Stimulated activated CD4-positive, alpha-beta T cell treated with anti-CD3 and anti-CD28 coated beads, Interleukin-4, amount 100 ng/mL, for 4 hours (primary cell): ENCODE results near the gene ARPP21.

Experiments used
- DNase-seq, 2 experiments: peaks; one replicate each; pipeline ENCODE4 v3.0.0-alpha.2; 2020

ARPP21 gene

DNA sequence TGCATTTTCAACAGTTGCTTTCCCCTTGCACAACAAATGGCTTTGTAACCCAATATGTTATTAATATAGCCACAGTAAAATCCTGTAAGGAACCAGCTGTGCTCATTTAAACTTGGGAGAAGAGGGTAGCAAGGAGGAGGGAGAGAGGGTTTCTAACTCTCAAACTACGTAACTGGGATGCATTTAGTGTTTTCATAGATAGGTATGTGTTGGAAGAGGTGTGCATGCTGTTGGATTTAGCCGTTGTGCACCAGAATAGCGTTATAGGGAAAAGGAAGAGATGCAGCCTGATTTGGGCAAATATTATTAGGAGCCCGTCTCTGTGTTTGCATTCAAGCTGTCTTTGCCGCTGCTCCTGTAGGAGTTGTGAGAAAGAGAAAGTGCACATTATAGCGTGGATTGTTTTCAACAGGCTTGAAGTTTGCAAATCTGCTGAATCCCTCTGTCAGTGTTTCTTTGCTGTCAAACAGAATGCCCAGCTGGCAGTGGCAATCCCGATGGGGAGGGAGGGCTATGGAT is 39.4 kb downstream of the ARPP21 start:
- DNase-seq = no peak

DNA sequence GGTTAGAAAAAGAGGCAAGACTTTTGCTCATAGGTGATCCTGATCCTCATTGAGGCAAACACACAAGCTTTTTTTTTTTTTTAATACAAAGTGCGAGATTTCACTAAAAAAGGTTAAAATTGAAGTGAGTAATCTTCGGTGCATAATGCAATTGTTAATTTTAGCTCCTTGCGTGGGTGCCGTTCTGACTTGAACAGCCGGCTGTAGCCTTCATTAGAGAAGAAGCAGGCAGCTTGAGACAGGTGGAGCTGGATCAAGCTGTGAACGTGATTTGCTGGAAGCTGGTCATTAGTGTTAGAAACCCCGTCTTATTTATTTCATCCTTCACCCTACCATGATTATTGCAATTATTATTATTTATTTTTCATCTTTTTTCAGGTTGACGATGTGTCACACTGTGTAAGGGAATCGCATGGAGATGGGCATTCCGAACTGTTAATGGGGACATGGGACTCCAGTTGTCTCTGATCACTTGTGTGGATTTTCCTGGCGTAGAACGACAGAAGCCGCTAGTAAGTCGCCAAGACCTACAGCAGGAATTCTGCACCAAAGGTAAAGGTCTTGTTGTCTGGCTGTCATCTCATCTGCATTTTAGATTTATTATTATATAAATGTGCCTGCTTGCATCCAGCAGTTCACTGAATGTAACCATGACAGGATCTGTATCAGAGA is 40.2 kb downstream of the ARPP21 start:
- DNase-seq = no peak

DNA sequence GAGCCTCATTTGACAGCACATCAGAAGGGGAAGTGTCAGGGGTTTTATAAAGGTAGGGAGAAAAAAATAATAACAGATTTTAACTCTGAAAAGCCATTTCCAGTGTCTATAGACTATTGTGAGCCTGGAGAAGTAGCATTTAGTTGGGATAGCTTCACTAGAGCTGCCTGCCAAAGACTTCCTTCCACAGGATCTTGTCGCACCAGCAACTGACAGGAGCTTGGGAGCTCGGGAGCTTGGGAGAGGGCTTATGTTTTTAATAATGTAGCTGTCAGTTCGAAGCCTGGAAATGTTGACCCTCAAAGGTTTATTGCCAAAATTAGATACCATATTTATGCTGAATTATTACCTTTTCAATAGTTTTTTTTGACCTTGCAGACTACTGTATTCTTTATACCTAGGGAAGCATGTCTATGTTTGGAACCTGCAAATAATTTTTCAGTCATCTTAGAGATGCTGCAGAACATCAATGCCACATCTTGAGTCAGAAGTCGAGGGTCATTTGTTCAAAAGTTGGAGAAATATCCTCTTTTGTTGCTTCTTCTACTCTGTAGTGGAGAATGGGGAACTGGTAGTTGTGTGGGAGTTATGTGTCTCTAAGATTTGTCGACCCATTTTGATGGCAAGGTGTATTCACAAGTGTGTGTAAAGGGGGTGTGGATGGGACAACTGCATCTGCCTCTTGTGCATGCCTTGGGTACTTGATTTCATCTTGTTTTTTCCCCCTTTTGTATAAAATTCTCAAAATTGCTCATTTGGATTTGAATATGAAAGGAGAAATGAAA is 41.7 kb downstream of the ARPP21 start:
- DNase-seq = no peak

DNA sequence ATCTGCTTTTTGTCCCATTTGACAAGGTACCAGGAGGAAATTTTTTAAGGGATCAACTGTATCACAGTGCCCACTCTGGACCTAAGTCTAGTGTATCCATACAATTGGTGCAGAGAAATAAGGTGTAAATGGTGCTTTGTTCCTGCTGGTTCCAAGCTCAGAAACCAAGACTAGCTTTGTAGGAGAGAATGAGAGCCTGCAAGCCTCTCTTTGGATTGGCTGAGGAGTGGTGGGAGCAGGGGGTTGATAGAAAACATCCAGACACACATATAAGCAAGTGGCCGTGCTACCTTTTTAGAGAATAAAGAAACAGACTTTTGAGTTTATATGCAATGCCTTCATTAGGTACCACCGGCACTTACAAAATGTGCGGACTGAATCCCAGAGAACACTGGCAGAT is 45.8 kb downstream of the ARPP21 start:
- DNase-seq = no peak

DNA sequence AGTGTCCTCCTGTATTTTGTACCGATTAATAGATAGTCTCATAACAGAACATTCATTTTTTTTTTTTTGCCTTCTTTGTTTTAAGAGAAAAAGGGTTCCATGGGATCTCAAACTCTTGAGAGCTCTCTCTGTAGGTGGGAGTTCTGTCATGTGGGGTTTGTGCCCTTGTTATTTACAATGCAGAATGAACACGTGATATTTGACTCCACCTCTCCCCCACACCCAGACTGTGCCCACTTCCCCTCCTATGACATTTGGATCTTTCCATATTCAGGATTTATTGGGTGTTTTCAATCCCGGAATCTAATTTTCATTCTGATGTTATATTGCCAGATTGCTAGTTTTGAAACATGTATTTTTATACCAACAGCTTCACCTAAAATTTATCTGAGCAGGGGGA is 49.5 kb downstream of the ARPP21 start:
- no peak for DNase-seq

DNA sequence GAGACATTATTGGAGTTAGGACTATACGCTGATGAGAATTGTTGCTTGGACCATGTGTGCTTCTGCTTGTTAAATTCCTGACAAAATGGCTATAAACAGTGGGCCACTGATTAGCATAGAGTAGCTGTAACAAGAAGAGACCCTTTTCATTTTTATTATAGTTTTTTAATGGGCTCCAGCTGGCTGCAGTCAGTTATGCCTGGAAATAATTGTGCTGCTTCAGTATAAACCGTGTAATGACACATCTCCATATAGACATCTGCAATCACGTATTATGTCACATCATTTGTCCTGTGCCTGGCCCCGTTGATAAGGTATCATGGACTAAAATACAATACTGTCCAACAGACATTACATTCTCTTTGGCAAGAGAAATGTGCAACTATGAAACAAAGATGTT is 50.9 kb downstream of the ARPP21 start:
- no peak for DNase-seq

DNA sequence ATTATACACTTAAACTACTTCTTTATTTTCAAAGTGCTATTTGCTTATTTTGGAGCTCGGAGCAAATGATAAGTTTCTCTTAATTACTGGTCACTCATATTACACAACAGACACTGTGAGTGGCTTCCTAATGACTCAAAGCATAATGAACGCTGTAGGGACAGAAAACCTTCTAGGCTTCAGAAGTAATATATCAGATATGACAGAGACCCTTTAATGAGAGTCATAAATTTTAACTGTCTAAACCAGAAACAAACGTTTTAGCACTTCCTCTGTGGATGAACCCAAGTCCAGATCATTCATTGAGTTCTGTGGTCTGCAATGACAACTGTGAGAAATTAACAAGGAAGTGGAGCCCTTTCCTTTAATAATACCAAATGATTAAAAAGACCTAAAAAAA is 66.6 kb downstream of the ARPP21 start:
- DNase-seq = no peak

DNA sequence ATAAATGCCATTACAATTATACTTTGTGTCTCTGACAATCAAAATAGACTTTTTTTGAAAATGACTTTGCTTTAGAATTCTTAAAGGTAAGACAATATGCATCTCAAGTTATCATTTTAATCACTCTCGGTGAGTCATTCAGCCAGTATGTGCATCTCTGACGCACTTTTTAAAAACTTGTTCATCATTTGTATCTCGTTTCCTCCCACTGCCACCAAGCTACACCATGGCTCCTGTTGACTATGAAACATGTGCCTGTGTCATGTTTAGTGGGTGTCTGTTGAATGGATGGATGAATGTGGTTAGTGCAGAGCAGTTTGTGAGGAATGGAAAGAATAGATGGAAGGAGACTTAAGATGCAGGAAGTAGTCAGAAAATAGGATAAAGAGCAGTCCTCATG is 68.6 kb downstream of the ARPP21 start:
- no peak for DNase-seq

DNA sequence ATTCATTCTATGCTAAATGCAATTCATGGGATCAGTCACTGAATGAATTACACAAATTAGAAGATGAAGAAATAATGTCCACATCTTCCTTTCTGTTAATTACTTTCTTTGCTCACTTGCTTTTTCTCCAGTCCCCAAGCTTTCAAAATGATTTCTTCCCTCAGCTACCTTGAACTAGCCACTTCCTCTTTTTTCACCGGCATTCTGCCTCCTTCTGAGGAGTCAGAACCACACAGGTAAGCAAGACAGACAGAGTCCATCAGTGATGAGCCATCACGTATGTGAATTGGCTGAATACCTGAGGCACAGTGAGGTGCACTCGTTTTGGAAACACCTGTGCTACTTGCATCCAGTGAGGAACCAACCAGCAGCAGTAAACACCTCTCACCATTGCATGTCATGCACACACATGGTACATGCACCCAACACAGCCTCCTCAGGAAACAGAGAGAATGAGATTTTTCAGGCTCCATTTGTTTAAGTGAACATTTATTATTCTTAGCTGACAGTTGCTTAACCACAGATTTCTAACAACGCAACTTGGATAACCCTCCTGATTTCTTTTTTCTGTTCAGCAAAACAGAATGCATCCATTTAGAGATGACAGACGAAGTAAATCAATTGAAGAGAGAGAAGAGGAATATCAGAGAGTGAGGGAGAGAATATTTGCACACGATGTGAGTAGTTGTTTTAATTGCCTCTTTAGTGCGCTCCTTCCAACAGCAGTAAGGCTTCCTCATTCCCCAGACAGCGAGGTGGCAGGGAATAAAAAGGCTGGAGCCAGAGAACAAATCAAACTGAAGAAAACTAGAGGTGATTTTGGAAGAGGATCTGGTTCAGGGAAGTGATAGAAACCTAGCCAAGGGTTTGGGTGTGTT is 69.3 kb downstream of the ARPP21 start:
- DNase-seq = no peak

DNA sequence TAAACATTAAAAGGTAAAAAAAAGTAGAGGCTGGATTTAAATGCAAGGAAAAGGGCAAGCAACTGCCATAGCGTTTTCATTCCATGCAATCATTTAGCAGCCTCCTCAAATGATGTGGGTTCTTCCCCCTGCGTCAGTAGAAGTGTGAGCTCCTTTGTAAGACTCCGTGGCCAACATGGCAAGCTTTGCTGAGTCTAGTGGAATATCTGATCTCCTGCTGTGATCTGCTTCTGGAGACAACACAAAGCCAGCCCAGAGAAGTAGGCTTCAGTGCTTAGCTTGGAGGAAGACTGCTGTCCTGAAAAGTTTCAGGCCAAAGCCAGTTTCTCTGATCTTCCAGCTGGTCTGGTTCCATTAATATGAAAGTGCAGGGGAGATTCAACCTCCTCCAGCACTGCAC is 70.4 kb downstream of the ARPP21 start:
- no peak for DNase-seq

DNA sequence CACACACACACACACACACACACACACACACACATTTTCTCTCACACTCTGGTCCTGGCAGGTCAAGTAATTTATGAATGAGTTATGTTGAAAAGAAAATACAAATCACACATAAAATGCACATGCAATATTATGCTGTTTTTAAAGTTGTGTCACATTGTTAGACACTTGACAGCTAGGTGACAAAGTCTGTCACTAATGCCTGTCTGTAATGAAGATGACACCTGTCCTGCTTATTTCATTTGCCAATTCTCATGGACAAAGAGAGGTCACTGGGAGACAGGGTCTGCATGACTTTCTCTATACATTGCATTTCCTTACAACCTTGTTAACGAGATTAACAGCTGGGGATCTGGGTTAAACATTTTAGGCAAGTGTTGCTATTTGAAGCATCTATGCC is 71.2 kb downstream of the ARPP21 start:
- DNase-seq = no peak

DNA sequence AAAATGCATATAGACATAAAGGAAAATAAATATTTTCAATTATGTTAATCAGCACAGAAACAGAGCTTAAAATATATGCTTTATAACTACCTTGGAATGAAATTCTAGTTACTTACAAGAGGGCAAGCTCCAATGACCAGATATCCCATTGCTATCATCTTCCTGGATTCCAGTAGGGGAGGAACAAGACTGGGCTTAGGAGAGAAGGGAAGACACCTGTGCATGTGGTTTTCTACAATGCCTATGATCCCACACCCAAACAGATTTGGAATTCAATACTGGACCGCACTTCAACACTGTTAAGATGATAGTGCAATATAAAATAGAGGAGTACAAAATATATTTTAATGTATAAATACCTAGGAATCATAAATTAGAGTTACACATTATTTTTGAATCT is 79.6 kb downstream of the ARPP21 start:
- DNase-seq = no peak

DNA sequence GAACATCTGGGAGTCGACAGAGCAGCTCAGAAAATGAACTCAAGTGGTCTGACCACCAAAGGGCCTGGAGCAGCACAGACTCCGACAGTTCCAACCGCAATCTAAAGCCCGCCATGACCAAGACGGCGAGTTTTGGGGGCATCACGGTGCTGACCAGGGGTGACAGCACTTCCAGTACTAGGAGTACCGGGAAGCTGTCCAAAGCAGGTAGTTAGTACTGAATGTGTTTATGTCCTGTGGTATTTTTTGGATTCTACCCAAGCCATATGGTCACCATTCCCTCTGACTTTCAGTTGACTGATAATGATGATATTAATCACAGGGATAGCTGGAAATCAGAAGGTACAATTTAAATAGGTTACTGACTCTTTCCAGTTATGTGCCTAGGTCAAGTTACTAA is 82.3 kb downstream of the ARPP21 start:
- no peak for DNase-seq

DNA sequence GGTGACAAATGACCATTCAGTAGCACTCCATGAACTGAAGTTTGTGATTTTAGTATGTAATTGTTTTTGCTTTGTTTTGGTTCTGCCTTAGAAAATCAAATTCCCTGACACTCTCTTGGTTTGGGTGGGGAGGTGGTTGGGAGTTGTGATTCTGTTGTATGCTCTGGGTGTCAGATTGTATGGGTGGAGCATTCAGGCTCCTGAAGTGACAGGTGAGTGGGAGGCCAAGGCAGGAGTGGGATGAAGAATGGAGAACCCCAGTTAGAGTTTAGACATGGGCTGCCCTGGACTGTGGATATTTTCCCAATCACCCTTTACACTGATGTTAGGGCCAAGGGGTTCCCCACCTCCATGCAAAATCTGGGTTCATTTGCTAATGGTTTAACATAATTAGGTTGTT is 83.6 kb downstream of the ARPP21 start:
- DNase-seq = no peak

DNA sequence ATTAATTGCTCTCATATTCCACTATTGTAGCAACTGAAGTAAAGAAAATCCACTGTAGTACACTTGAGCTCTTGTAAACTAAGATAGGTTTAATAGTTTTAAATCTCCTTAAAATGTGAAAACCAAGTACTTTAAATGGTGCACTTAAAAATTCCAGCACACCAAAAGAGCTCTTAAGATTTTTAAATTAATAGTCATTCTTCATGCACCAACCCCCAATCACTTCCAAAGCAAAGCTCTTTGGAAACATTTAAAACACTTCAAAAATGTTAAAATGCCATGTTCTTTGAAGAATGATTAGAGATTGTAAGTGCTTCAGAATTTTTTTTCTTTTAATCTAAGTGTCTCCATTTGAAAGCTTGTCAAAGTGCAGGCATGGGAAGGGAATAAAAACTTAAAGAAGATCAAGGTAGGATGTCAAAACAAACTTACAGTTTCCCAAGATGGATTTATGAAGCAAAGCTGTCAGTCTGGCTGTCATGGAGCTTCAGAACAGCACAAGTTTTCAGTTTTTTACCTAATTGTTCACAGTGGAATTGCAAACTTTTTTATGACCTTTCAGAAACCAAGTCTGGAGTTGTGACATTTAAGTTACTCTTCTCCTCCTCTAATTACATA is 84.3 kb downstream of the ARPP21 start:
- no peak for DNase-seq

DNA sequence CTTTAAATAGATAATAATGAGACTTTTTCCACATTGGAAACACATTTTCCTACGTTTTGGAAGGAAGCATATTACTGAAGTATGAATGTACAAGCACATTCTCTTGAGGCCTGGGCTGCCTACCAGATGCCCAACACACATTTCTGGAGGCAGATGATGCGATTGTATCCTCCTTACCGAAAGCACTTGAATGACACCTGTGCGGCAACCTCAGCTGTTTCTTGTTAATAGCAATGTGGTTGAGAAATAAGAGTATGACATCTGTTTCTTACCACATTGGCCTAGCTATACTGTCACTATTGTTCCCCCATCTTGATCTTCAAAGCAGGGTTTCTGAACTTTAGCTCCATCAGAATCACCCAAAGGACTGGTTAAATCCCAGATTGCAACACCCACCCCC is 84.8 kb downstream of the ARPP21 start:
- DNase-seq = no peak

DNA sequence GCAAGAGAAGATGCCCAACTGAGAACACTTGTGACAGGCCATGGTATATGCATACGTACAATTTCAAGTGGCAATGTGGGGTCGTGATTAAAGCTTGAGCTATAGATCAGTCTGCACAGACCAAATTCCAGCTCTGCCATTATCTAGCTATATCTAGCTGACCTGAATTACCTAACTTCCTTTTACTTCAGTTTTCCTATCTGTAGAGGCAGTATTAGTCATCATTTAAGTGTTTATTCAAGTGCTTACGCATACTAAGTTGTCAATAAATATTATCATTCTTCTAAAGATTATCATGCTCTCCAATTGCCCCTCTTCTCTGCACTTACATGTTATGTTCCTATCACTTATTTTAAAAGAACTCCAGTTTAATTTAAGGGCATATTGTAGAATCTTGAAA is 87.9 kb downstream of the ARPP21 start:
- no peak for DNase-seq

DNA sequence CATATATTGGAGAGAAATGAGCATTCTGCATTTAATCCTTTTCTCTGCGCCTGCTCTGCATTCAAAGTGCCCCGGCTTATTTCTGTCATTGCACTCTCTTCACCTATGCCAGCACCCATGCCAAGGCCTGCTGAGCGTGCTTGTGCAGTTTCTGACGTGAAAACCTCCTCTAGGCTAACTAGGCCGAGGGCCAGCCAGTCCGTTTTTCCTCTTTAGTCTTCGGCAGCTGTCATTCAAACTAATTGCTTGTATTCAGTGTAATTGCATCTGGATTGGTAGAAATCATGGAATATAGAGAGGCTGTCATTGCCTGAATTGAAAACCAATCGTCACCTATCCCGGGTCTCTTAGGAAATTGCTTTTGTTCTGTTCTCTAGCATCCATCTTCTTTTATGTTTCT is 94.0 kb downstream of the ARPP21 start:
- DNase-seq = no peak

DNA sequence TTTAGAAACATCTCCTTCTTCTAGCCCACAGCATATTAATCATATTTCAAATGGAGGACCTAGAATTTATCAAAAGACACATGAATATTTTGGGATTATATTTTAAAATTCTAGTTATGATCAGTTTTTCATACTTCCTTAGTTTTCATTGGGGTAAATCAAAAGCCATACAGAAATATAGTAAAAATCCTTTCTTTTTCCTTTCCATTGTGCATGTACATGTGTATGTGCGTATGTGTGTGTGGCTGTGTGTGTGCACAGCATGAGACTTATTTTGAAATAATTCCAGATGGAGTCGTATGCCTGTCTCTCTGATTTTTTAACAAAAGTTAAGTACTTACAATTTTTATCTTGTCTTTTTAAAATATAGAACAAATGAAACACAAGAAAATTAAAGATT is 94.5 kb downstream of the ARPP21 start:
- no peak for DNase-seq

DNA sequence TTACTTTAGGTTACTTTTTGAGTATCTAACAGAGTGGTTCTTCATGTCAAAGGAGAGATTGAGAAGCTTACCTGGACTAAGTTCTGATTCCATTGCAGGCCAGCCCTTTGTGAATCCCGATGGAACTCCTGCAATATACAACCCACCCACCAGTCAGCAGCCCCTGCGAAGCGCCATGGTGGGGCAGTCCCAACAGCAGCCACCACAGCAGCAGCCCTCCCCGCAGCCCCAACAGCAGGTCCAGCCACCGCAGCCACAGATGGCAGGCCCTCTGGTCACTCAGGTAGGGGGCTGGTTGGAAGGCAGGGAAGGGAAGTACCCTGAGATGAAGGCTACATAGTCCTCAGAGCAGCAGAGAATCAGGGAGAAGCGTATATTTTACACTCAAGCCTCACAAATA is 97.8 kb downstream of the ARPP21 start:
- DNase-seq = no peak

DNA sequence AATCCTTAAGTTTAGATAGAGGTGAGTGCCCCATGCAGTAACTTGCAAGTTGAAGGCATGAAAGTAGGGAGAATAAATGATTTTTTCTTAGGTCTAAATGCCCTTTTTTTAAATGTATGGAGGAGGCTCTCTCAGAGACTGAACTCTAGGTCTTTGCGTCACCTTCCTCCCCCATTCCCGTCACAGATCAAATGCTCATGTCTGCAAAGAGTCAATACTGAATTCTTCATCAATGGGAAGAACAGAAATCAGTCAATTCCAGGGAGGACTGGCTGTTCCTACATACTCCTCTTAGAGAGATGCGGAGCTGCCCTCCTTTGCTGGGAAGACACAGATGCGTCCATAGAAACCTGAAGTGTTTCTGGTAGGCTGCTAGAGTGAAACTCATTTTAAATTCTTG is 98.2 kb downstream of the ARPP21 start:
- no peak for DNase-seq

DNA sequence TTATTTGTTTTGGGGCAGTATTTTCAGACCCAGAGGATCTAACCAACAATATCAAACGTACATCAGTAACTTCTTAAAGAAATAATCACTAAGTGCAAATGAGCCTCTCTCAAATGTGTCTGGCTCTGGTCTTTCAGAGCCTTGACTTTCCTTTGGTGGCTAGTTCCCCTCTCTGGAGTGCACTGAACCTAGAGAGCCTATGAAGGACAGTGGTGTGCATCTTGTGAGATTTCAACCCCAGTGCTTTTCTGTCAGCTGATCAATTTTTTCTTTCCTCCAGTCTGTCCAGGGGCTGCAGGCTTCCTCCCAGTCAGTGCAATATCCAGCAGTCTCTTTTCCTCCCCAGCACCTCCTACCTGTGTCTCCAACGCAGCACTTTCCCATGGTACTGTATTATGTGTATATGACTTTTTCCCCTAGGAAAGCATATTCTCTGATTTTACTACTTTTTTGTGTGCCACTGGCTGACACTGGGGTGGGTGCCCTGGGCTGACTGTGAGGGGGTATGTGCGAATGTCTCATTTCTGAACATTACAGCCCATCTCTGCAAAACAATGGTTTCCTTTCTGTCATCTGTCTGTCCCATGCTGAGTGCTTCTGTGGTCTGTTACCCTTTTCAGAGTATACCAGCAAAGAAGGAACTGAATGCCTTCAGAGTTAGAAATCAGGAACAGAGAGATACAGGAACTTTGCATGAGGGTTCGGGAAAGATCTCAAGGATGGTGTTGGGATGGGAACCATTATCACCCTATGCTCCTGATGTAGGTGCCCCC is 98.8 kb downstream of the ARPP21 start:
- DNase-seq = no peak
